RWPE1 (cell line): ENCODE measurements around the gene SLC26A2.
A peak's percentile ranks its signal among the peaks of the same experiment; 100 is the strongest.
"Not testable (repeated sequence)": the region's sequence is repeated elsewhere in the genome, so short reads cannot be mapped to it uniquely, and the experiment has no call there.

ENCODE experiments used
- CTCF ChIA-PET: fragments of 350-600 bp; sonication (Branson Sonifier 250); formaldehyde crosslinking; extraction: SDS; loops from one replicate; lab custom pipeline; 2021; lab: Yijun Ruan, JAX
- POLR2A ChIA-PET: fragments of 400-600 bp; formaldehyde crosslinking; extraction: SDS; loops from one replicate; lab custom pipeline; 2020; ENCODE audit warnings: antibody characterized with exemption; ENCODE audit not compliant: low non-redundant PET; lab: Yijun Ruan, JAX
- DNase-seq: peaks from one replicate; pipeline ENCODE4 v3.0.0; 2012; ENCODE audit warnings: low spot score
- H3K27ac ChIP-seq: fragments of 450-650 bp; 2 replicates; pipeline ENCODE4 v1.5.1; 2017
- TF ChIP-seq, protein P1 (sequence below): fragments of 450-650 bp; conservative IDR thresholded peaks from 2 replicates; pipeline ENCODE4 v1.5.1; 2017; ENCODE audit warnings: low read depth, mild to moderate bottlenecking

Gene SLC26A2

DNA sequence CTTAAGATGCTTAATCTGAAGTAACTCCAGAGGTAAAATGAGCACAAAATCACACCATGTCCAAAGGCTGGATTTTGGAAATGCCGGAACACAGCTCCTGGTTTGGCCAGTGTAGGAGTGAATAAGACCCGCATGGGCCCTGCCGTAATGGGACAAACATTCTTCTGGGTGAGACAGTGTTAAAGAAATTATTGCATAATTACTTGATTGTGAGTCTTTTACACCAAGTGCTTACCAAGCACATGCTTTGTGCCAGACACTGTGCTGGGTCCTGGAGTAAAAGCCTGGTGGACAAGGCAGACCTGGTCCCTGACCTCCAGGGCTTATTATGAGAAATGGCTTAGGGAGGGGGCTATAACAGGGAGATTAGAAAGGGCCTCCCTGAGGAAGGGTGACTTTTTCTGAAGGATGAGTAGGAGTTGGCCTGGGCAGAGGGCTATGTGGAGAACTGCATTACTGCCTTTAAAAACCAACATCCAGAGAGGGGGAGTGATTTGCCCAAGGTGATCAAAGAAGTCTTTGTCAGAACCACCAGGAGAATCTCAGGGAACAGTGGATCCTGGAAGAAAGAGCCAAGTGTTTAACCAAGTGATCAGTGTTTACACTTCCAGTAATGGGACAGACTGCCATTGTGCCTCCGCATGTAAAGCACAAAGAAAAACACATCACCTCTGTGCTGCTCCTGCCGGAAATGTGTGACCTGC lies 19.5 kb upstream of the SLC26A2 start:
- DNase-seq: no peak
- TF ChIP-seq, protein P1, sequence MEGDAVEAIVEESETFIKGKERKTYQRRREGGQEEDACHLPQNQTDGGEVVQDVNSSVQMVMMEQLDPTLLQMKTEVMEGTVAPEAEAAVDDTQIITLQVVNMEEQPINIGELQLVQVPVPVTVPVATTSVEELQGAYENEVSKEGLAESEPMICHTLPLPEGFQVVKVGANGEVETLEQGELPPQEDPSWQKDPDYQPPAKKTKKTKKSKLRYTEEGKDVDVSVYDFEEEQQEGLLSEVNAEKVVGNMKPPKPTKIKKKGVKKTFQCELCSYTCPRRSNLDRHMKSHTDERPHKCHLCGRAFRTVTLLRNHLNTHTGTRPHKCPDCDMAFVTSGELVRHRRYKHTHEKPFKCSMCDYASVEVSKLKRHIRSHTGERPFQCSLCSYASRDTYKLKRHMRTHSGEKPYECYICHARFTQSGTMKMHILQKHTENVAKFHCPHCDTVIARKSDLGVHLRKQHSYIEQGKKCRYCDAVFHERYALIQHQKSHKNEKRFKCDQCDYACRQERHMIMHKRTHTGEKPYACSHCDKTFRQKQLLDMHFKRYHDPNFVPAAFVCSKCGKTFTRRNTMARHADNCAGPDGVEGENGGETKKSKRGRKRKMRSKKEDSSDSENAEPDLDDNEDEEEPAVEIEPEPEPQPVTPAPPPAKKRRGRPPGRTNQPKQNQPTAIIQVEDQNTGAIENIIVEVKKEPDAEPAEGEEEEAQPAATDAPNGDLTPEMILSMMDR: no peak
- peak overlapping the region; percentile 86 for H3K27ac ChIP-seq
- ChIA-PET CTCF (interaction anchor here (0.7 kb wide), 1 partner anchor 311 kb away, joined by 3 read pairs; no protein-coding TSS in a partner anchor), POLR2A (no interaction called here)

DNA sequence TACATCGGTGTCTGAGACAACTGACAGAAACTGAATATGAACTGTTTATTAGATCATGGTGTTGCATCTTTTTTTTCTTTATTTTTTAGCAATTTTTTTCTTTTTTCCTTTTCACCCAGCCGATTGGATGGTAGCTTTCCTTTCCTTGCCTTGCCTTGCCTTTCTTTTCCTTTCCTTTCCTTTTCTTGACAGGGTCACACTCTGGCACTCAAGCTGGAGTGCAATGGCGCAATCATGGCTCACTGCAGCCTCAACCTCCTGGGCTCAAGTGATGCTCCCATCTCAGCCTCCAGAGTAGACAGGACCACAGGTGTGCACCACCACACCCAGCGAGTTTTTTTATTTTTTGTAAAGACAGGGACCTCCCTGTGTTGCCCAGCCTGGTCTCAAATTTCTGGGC lies 18.8 kb upstream of the SLC26A2 start:
- DNase-seq: no peak
- H3K27ac ChIP-seq: peak overlapping the region; percentile 85
- ChIA-PET CTCF (no interaction called here), POLR2A (no interaction called here)
- TF ChIP-seq, protein P1: no peak

DNA sequence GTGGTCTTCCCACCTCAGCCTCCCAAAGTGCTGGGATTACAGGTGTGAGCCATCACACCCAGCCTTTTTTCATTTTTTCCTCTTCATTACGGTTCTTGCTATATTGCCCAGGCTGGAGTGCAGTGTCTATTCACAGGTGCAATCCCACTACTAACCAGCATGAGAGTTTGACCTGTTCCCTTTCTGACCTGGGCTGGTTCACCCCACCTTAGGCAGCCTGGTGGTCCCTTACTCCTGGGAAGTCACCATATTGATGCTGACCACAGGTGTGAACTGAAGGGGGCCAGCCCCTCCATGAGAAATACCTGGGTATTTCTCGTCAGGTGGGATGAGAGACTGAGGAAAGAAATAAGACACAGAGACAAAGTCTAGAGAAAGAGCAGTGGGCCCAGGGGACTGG lies 18.4 kb upstream of the SLC26A2 start:
- ChIA-PET POLR2A (no interaction called here), CTCF (no interaction called here)
- H3K27ac ChIP-seq: peak overlapping the region; percentile 85
- TF ChIP-seq, protein P1: no peak
- no peak for DNase-seq

DNA sequence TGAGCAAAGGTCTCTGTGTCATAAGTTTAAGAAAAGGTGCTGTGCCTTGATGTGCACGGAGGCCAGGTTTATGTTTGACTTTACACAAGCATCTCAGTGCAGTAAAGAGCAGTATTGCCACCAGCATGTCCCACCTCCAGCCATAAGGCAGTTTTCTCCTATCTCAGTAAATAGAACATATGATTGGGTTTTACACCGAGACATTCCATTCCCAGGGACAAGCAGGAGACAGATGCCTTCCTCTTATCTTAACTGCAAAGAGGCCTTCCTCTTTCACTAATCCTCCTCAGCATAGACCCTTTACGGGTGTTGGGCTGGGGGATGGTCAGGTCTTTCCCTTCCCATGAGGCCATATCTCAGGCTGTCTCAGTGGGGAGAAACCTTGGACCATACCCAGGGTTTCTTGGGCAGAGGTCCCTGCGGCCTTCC lies 17.8 kb upstream of the SLC26A2 start:
- CTCF ChIA-PET, POLR2A ChIA-PET, DNase-seq: not testable (repeated sequence)
- peak overlapping the region; percentile 85 for H3K27ac ChIP-seq

DNA sequence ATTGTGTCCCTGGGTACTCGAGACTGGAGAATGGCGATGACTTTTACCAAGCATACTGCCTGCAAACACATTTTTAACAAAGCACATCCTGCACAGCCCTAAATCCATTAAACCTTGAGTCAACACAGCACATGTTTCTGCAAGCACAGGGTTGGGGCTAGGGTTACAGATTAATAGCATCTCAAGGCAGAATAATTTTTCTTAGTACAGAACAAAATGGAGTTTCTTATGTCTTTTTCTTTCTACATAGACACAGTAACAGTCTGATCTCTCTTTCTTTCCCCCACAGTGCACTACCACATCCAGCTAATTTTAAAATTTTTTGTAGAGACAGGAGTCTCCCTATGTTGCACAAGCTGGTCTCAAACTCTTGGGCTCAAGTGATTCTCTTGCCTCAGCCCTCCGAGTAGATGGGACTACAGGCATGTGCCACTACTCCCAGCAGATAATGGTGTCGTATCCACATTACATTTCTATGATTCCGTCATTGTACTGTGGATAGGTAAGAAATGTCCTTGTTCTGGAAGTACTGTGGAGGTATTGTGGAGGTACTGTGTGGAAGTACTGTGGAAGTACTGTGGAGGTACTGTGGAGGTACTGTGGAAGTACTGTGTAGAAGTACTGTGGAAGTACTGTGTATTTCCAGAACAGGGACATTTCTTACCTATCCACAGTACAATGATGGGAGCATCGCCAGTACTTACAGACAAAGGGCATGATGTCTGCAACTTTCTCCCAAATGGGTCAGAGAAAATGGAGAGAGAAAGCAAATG lies 17.2 kb upstream of the SLC26A2 start:
- peak overlapping the region; percentile 85 for H3K27ac ChIP-seq
- POLR2A ChIA-PET, DNase-seq: not testable (repeated sequence)
- CTCF ChIA-PET: interaction anchor here (0.7 kb wide), 1 partner anchor 91 kb away, joined by 3 read pairs; no protein-coding TSS in a partner anchor

DNA sequence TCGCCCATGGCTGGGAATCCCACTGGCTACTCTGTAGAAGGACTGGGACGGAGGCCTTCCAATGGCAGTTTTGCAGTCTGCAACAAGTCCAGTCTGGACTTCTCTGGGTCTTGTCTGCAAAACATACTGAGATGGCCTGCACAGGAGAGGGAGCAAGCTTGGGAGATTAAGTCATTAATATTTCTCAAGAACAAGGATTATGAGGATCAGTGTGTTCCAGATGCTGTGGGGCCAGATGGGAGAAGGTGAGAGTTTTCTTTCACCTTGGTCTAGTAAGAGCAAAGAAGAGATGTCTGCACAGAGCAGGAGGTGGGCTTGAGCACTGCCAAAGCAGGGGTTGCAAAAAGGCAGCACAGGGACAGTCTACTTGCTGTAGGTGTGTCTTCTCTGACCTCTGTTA lies 15.9 kb upstream of the SLC26A2 start, which contains the start of gene PDE6A:
Gene PDE6A (minus strand): TSS at position 128 of the 400 bp plus-strand sequence. CDS start 120 bp downstream, at position 8.
- peak within 1 kb of the TSS; percentile 61 for H3K27ac ChIP-seq
- TF ChIP-seq, protein P1: no peak
- CTCF ChIA-PET: no interaction called here
- DNase-seq: no peak
- POLR2A ChIA-PET: no interaction called here

DNA sequence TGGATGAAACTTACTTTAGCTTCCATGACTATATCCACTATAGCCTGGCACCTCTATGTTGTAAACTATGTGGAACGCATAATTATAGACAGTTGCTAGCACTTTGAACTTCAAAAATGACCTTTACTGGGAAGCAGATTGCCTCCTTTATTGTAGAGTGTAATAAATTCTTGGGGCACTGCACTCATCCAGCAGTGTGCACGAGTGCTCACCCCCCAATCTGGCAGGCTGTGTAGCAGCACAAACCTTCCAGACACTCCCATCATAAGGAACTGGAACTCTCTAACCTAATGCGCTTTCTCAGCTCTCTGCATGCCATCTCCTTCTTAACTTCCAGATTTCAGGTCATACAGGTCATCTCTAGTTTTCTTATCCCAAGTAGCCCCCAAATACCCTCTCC lies 14.4 kb upstream of the SLC26A2 start:
- H3K27ac ChIP-seq: no peak overlapping the region
- TF ChIP-seq, protein P1: no peak
- DNase-seq: no peak
- ChIA-PET CTCF (interaction anchor here (0.6 to 2.6 kb wide), 3 partner anchors 13 to 382 kb away, joined by 3 to 16 read pairs (median 5); partner anchors contain the start of gene SLC26A2), POLR2A (no interaction called here)
